OCI-LY7 (cell line): ENCODE results near the gene RPL34. TPM values are rescaled to one million over a fixed set of nuclear protein-coding genes. Genes with fewer than 3 reads are reported as not detected.

Experiments used
- BruUV-seq: library from RNA; stranded (reverse); fragments of 400-500 nt; replicated peaks from 2 replicates; lab custom pipeline; 2021; lab: Mats Ljungman, UMichigan
- CTCF ChIA-PET: fragments of 300-600 bp; sonication (Branson Sonifier 250); formaldehyde crosslinking; loops from one replicate; lab custom pipeline; 2022; ENCODE audit warnings: antibody characterized with exemption; ENCODE audit not compliant: unreplicated experiment; lab: Charles Lee
- POLR2A ChIA-PET: fragments of 300-600 bp; sonication (Branson Sonifier 250); formaldehyde crosslinking; loops from one replicate; lab custom pipeline; 2022; ENCODE audit warnings: antibody characterized with exemption; lab: Charles Lee
- DNase-seq: peaks from one replicate; pipeline ENCODE4 v3.0.0-alpha.2; 2015; ENCODE audit warnings: low spot score
- H2AFZ ChIP-seq: fragments of 200-600 bp; sonication (generic), shearing (Covaris generic); 2 replicates; pipeline ENCODE4 v1.6.1; 2014; ENCODE audit warnings: mild to moderate bottlenecking, antibody characterized with exemption, low read length, moderate library complexity
- H3K27ac ChIP-seq: fragments of 200-600 bp; sonication (generic); 2 replicates; pipeline ENCODE4 v1.5.1; 2014; ENCODE audit warnings: mixed run types, low read depth, mild to moderate bottlenecking, moderate library complexity, low read length, inconsistent platforms; ENCODE audit not compliant: poor library complexity, severe bottlenecking
- H3K36me3 ChIP-seq: fragments of 200-600 bp; sonication (generic); 2 replicates; pipeline ENCODE4 v1.6.1; 2014; ENCODE audit warnings: mild to moderate bottlenecking, antibody characterized with exemption, low read length, moderate library complexity, mixed read lengths; ENCODE audit not compliant: insufficient read depth
- H3K4me1 ChIP-seq: fragments of 200-600 bp; sonication (generic); 2 replicates; pipeline ENCODE4 v1.5.1; 2014; ENCODE audit warnings: mild to moderate bottlenecking, low read length; ENCODE audit not compliant: insufficient read depth, poor library complexity, severe bottlenecking
- H3K4me2 ChIP-seq: fragments of 200-600 bp; sonication (generic); 2 replicates; pipeline ENCODE4 v1.6.1; 2014; ENCODE audit warnings: mild to moderate bottlenecking, low read length
- H3K4me3 ChIP-seq: fragments of 200-600 bp; sonication (generic); 2 replicates; pipeline ENCODE4 v1.5.1; 2014; ENCODE audit warnings: mild to moderate bottlenecking, low read depth, low read length; ENCODE audit not compliant: poor library complexity, severe bottlenecking
- H3K79me2 ChIP-seq: fragments of 200-600 bp; sonication (generic); 2 replicates; pipeline ENCODE4 v1.6.1; 2016; ENCODE audit warnings: low read depth, mild to moderate bottlenecking, low read length, moderate library complexity, mixed read lengths; ENCODE audit not compliant: insufficient read depth
- H3K9me2 ChIP-seq: fragments of 200-600 bp; sonication (generic); 2 replicates; pipeline ENCODE4 v1.6.1; 2016; ENCODE audit warnings: mild to moderate bottlenecking, low read length, mixed read lengths; ENCODE audit not compliant: insufficient read depth
- H3K9me3 ChIP-seq: fragments of 200-600 bp; sonication (generic); 2 replicates; pipeline ENCODE4 v1.6.1; 2014; ENCODE audit warnings: mild to moderate bottlenecking, mixed run types, low read length, mixed read lengths
- H4K20me1 ChIP-seq: fragments of 200-600 bp; sonication (generic); 2 replicates; pipeline ENCODE4 v1.6.1; 2014; ENCODE audit warnings: mild to moderate bottlenecking, antibody characterized with exemption, low read length, moderate library complexity, mixed read lengths; ENCODE audit not compliant: insufficient read depth
- CTCF ChIP-seq: fragments of 200-600 bp; sonication (generic); conservative IDR thresholded peaks from 2 replicates; pipeline ENCODE4 v1.5.1; 2014; ENCODE audit warnings: mild to moderate bottlenecking, antibody characterized with exemption, low read length, moderate library complexity, mixed read lengths
- EZH2phosphoT487 ChIP-seq: fragments of 200-600 bp; sonication (generic); IDR thresholded peaks from 2 replicates; pipeline ENCODE4 v1.6.1; 2018; ENCODE audit warnings: low read depth, borderline replicate concordance, mild to moderate bottlenecking, mixed run types, antibody characterized with exemption, low read length, moderate library complexity, mixed read lengths
- intact Hi-C: fragments of 100-400 bp; cut with micrococcal nuclease; formaldehyde crosslinking; loops from one replicate; pipeline ENCODE4 v1.10.0; 2022; ENCODE audit not compliant: unreplicated experiment
- total RNA-seq, 2 experiments: library from RNA; depleted of rRNA in 1 of 2; stranded (reverse); fragments of >200 nt in 1 of 2; shearing (Covaris generic) in 1 of 2; gene quantifications; 2 replicates each; pipeline ENCODE4 v1.2.3, GENCODE V29; 2014 to 2022

The RPL34 gene
- total RNA-seq, 2 experiments from 2014 or later: 1,187 to 1,342 TPM

- peaks cover 46% of the 10 kb centered on the region for H3K79me2 ChIP-seq
- no peak overlapping the region for H3K4me2 ChIP-seq
- intact Hi-C loops: no loop called here
- no peak overlapping the region for H2AFZ ChIP-seq
- no TSS peak for BruUV-seq
- ChIA-PET CTCF (no interaction called here), POLR2A (interaction anchor here (0.6 to 1.8 kb wide), 2 partner anchors 10 to 1122 kb away, joined by 3 to 5 read pairs; no protein-coding TSS in a partner anchor)
- DNase-seq: no peak
- H3K9me3 ChIP-seq: no peaks in the 10 kb centered on the region
- no peaks in the 10 kb centered on the region for H3K9me2 ChIP-seq
- H4K20me1 ChIP-seq: peaks cover 37% of the 10 kb centered on the region
- no peak overlapping the region for H3K4me3 ChIP-seq
- H3K4me1 ChIP-seq: peaks cover 32% of the 10 kb centered on the region
- TF ChIP-seq EZH2phosphoT487: no peak
- no peak for TF ChIP-seq CTCF
- H3K27ac ChIP-seq: no peak overlapping the region
- H3K36me3 ChIP-seq: peaks cover 99% of the 10 kb centered on the region
Measured at GRCh38 chr4:108626056-108626455, 5.7 kb downstream of the RPL34 start.

GRCh38 chr4:108628411-108628810 lies 8.0 kb downstream of the RPL34 start:
- peaks cover 19% of the 10 kb centered on the region for H4K20me1 ChIP-seq
- H3K79me2 ChIP-seq: peaks cover 22% of the 10 kb centered on the region
- ChIA-PET CTCF (no interaction called here), POLR2A (interaction anchor here (0.6 to 2.1 kb wide), 5 partner anchors 14 to 661 kb away, joined by 3 to 6 read pairs (median 3); partner anchors contain the start of gene OSTC)
- no peak for DNase-seq
- no peak overlapping the region for H3K4me3 ChIP-seq
- no peak for TF ChIP-seq EZH2phosphoT487
- TF ChIP-seq CTCF: no peak
- BruUV-seq: no TSS peak
- no peaks in the 10 kb centered on the region for H3K9me3 ChIP-seq
- intact Hi-C loops: no loop called here
- H3K27ac ChIP-seq: no peak overlapping the region
- peaks cover 9% of the 10 kb centered on the region for H3K4me1 ChIP-seq
- no peaks in the 10 kb centered on the region for H3K9me2 ChIP-seq
- H3K36me3 ChIP-seq: peaks cover 99% of the 10 kb centered on the region
- H3K4me2 ChIP-seq: no peak overlapping the region
- H2AFZ ChIP-seq: no peak overlapping the region

GRCh38 chr4:108635070-108635655 lies 14.8 kb downstream of the RPL34 start:
- no peaks in the 10 kb centered on the region; the same call in 1 of the 2 replicates for H4K20me1 ChIP-seq
- intact Hi-C loops: no loop called here
- H3K4me1 ChIP-seq: no peaks in the 10 kb centered on the region
- POLR2A ChIA-PET: interaction anchor here (0.7 to 1.5 kb wide), 4 partner anchors 9 to 1989 kb away, joined by 4 to 8 read pairs (median 6); no protein-coding TSS in a partner anchor
- DNase-seq: no peak
- no TSS peak for BruUV-seq
- H3K9me3 ChIP-seq: no peaks in the 10 kb centered on the region
- CTCF ChIA-PET: no interaction called here
- H3K4me2 ChIP-seq: no peak overlapping the region
- H2AFZ ChIP-seq: no peak overlapping the region
- TF ChIP-seq CTCF (no peak), EZH2phosphoT487 (no peak)
- H3K36me3 ChIP-seq: peaks cover 73% of the 10 kb centered on the region
- H3K27ac ChIP-seq: no peak overlapping the region
- H3K79me2 ChIP-seq: no peaks in the 10 kb centered on the region
- no peak overlapping the region for H3K4me3 ChIP-seq
- no peaks in the 10 kb centered on the region for H3K9me2 ChIP-seq
